ENCODE results near the gene ODAD2. TPM values are rescaled to one million over a fixed set of nuclear protein-coding genes. Genes with fewer than 3 reads are reported as not detected.

The ODAD2 gene
- total RNA-seq, 1 experiment from 2014 or later, result 20.4 TPM

DNA sequence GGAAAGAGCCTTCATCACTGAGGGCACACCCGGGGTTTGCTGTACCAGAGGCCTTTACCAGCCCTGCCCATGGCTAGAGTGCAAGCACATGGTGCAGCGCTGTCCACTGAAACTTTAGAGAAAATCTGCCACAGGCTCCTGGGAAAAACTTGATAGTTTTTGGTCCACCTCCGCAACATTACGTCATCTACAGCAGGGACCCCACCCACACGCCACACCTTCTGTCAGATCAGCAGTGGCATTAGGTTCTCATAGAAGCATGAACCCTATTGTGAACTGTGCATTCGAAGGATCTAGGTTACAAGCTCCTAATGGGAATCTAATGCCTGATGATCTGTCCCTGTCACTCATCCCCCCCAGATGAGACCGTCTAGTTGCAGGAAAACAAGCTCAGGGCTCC, 2.5 kb upstream of the ODAD2 start:
- no peak for ATAC-seq
- CTCF ChIA-PET, result no interaction called here

More for the DNA sequence above, 2.5 kb upstream of the ODAD2 start:
- H3K9me3 ChIP-seq (ENCODE audit: control insufficient read depth in 1 of 2, insufficient read depth in 1 of 2, low read depth in 1 of 2, low read length in 2 of 2), result no peaks in the 10 kb centered on the region
- no peak overlapping the region for H3K27ac ChIP-seq (ENCODE audit: low read depth, low read length)
- H4K20me1 ChIP-seq (ENCODE audit: insufficient read depth), result no peaks in the 10 kb centered on the region
- peaks cover 5 to 15% of the 10 kb centered on the region in 2 experiments; a peak in 2 of 4 replicates for H3K4me1 ChIP-seq (ENCODE audit: control insufficient read depth in 1 of 2, insufficient read depth in 2 of 2, low read length in 2 of 2)
- DNase-seq (ENCODE audit: low read depth, low spot score), result no peak
- intact Hi-C loops (cut with micrococcal nuclease), result no loop called here
- H3K27me3 ChIP-seq (ENCODE audit: insufficient read depth, low read length), result no peaks in the 10 kb centered on the region
- no TSS peak for BruUV-seq (replicated peaks)
- POLR2A ChIA-PET, result no interaction called here
- H3K9ac ChIP-seq (ENCODE audit: low read length), result no peak overlapping the region
- no peaks in the 10 kb centered on the region for H3K9me2 ChIP-seq (ENCODE audit: insufficient read depth)
- H3K4me3 ChIP-seq (replicated peaks in 1 of 2; ENCODE audit: low read depth in 1 of 2, low read length in 2 of 2), result no peak overlapping the region
- H3K36me3 ChIP-seq (ENCODE audit: control insufficient read depth in 1 of 2, insufficient read depth in 2 of 2, low read length in 2 of 2), result no peaks in the 10 kb centered on the region
- no peak for TF ChIP-seq SIN3A (IDR thresholded peaks at IDR 0.05; ENCODE audit: low read depth)
- no peak for TF ChIP-seq ZFX (IDR thresholded peaks at IDR 0.05)
- TF ChIP-seq YY1 (IDR thresholded peaks at IDR 0.05; ENCODE audit: extremely low read depth, insufficient replicate concordance, low read depth, low read length), result no peak
- TF ChIP-seq, protein P1, sequence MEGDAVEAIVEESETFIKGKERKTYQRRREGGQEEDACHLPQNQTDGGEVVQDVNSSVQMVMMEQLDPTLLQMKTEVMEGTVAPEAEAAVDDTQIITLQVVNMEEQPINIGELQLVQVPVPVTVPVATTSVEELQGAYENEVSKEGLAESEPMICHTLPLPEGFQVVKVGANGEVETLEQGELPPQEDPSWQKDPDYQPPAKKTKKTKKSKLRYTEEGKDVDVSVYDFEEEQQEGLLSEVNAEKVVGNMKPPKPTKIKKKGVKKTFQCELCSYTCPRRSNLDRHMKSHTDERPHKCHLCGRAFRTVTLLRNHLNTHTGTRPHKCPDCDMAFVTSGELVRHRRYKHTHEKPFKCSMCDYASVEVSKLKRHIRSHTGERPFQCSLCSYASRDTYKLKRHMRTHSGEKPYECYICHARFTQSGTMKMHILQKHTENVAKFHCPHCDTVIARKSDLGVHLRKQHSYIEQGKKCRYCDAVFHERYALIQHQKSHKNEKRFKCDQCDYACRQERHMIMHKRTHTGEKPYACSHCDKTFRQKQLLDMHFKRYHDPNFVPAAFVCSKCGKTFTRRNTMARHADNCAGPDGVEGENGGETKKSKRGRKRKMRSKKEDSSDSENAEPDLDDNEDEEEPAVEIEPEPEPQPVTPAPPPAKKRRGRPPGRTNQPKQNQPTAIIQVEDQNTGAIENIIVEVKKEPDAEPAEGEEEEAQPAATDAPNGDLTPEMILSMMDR (IDR thresholded peaks at IDR 0.05 in 2 of 3, conservative IDR thresholded peaks at IDR 0.05 in 1 of 3; ENCODE audit: borderline replicate concordance in 1 of 3, insufficient read depth in 1 of 3, low read depth in 2 of 3, low read length in 2 of 3), result no peak
- no peak for TF ChIP-seq SP1 (IDR thresholded peaks at IDR 0.05; ENCODE audit: low read depth)
- no peak for TF ChIP-seq JUND (IDR thresholded peaks at IDR 0.05)
- no peak for TF ChIP-seq EGR1 (IDR thresholded peaks at IDR 0.05; ENCODE audit: low read depth)
- TF ChIP-seq CBX3 (IDR thresholded peaks at IDR 0.05; ENCODE audit: low read depth), result no peak
- no peak for TF ChIP-seq CEBPB (IDR thresholded peaks at IDR 0.05; ENCODE audit: low read depth)
- no peak for TF ChIP-seq POLR2AphosphoS5 (IDR thresholded peaks at IDR 0.05; ENCODE audit: low read depth, low read length)
- TF ChIP-seq RAD21 (IDR thresholded peaks at IDR 0.05; ENCODE audit: low read depth), result no peak
- RAD21 ChIA-PET (ENCODE audit: low non-redundant PET in 1 of 2, low total read pairs in 2 of 2, uncharacterized antibody in 2 of 2, unreplicated experiment in 2 of 2), result no interaction called here
- no peak overlapping the region for H2AFZ ChIP-seq (ENCODE audit: low read depth, low read length, poor library complexity, severe bottlenecking)
- H3K79me2 ChIP-seq (ENCODE audit: insufficient read depth, low read length), result peaks cover 9% of the 10 kb centered on the region; the same call in 1 of the 2 replicates
- no peak overlapping the region for H3K4me2 ChIP-seq (ENCODE audit: low read length)

Data from HCT116 (cell line).